GM10248 (cell line): Measurements from ENCODE around the gene GLIPR2.

Experiments
- CTCF ChIA-PET: fragments of 300-600 bp; sonication (Branson Sonifier 250); formaldehyde crosslinking; extraction: SDS; loops from one replicate; lab custom pipeline; 2021; ENCODE audit warnings: antibody characterized with exemption; lab: Yijun Ruan, JAX
- POLR2A ChIA-PET: fragments of 350-650 bp; sonication (Branson Sonifier 250); formaldehyde crosslinking; extraction: SDS; loops from one replicate; lab custom pipeline; 2020; ENCODE audit warnings: antibody characterized with exemption; lab: Yijun Ruan, JAX
- DNase-seq: peaks from one replicate; pipeline ENCODE4 v3.0.0; 2012; ENCODE audit errors: extremely low spot score
- TF ChIP-seq, protein P1 (sequence below): IDR thresholded peaks from 2 replicates; pipeline ENCODE4 v1.5.1; 2012; ENCODE audit warnings: mild to moderate bottlenecking, low read depth; ENCODE audit errors: extremely low read depth, missing control alignments, control extremely low read depth

GLIPR2 gene

DNA sequence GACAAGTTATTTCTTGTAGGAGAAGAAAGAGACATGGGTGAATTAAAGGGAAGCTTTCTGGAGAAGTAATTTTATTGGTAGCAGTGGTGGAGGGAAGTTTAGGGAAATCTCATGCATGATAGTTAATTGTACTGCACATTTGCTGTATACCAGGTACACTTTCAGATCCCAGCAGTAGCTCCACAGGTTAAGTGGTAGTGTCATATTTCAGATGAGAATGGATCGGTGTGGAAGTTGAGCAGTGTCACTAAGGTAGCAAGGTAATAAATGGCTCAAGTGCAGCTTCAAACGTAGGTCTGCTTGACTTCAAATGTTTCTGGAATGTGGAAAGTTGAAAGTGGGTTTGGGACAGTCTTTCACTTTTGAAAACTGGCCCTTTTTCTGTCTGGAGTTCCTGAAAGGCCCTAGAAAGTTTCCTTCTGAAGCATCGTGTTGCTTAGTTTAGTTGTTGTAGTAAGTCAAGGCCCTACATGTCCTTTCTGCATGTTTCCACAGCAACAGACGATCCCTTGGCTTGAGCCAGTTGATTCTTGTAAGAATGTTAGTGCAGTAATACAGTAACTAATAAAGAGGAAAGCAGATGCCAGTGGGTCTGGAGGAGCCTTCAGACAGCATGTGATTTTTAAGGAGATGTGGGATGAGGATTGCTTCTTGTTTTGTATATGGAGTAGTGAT is 57.9 kb downstream of the GLIPR2 start:
- DNase-seq, result no peak
- TF ChIP-seq, protein P1, sequence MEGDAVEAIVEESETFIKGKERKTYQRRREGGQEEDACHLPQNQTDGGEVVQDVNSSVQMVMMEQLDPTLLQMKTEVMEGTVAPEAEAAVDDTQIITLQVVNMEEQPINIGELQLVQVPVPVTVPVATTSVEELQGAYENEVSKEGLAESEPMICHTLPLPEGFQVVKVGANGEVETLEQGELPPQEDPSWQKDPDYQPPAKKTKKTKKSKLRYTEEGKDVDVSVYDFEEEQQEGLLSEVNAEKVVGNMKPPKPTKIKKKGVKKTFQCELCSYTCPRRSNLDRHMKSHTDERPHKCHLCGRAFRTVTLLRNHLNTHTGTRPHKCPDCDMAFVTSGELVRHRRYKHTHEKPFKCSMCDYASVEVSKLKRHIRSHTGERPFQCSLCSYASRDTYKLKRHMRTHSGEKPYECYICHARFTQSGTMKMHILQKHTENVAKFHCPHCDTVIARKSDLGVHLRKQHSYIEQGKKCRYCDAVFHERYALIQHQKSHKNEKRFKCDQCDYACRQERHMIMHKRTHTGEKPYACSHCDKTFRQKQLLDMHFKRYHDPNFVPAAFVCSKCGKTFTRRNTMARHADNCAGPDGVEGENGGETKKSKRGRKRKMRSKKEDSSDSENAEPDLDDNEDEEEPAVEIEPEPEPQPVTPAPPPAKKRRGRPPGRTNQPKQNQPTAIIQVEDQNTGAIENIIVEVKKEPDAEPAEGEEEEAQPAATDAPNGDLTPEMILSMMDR, result no peak
- CTCF ChIA-PET, result interaction anchor here (1.4 to 5.5 kb wide), 2 partner anchors 8 to 91 kb away, joined by 3 to 37 read pairs; no protein-coding TSS in a partner anchor
- POLR2A ChIA-PET, result interaction anchor here (0.9 kb wide), 1 partner anchor 8 kb away, joined by 4 read pairs; no protein-coding TSS in a partner anchor

DNA sequence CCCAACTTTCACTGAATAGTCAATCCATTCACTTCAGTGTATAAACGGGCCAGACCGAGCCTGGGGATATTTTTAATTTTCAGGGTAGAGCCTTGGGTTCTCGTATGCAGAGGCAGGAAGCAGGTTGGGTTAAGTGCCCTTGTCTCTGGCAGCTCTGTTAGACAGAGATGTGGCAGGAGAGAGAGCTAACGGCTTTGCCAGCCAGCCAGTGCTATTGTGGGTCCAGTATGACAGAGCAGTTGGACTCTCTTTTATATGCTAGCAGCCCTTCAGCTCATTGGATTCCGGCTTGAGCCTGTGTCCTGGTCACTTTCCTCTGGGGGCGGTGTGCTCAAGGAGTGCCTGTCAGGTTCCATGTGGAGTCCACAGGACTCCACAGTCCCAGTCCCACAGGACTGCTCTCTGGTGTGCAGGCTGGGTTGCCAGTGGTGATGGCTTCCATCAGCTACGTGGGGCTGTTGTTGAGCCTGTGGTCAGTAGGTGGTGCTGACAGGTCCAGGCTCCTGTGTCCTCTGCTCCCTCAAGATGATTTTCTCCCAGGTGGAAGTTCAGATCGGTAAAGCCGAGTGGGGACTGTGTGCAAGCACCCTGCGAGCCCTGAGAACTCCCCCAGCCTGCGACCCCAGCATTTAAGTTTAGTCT is 68.5 kb downstream of the GLIPR2 start:
- TF ChIP-seq, protein P1, result peak; percentile 11
- no peak for DNase-seq
- ChIA-PET CTCF (interaction anchor here (1.6 to 5.4 kb wide), 3 partner anchors 13 to 39 kb away, joined by 4 to 37 read pairs (median 6); partner anchors contain the start of gene CLTA), POLR2A (interaction anchor here (2.1 kb wide), 1 partner anchor 15 kb away, joined by 8 read pairs; the partner anchor contains the start of gene CLTA)

DNA sequence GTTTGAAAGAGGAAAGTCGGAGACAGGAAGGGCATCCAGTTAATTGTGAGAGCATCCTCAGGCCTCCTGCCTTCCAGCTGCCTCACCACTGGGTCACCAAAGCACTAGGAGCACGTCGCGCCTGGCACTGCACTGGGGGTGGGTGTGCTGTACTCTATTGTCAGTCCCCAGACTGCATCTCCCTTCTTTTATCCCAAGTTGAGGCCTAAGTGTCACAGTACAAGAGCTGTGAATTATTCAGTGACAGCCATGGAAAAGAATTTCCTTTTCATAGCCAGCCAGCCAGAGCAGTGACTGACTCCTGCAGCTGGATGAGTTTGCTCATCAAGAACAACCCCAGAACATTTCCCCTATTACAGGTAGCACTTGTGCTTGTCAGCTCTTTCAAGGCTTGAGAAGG is 70.5 kb downstream of the GLIPR2 start:
- DNase-seq, result no peak
- POLR2A ChIA-PET, result interaction anchor here (0.6 to 2.1 kb wide), 3 partner anchors 8 to 17 kb away, joined by 3 to 9 read pairs (median 8); partner anchors contain the start of gene CLTA
- TF ChIP-seq, protein P1, result no peak
- CTCF ChIA-PET, result interaction anchor here (0.7 to 1.6 kb wide), 4 partner anchors 16 to 304 kb away, joined by 3 to 5 read pairs (median 3); partner anchors contain the start of gene CLTA

DNA sequence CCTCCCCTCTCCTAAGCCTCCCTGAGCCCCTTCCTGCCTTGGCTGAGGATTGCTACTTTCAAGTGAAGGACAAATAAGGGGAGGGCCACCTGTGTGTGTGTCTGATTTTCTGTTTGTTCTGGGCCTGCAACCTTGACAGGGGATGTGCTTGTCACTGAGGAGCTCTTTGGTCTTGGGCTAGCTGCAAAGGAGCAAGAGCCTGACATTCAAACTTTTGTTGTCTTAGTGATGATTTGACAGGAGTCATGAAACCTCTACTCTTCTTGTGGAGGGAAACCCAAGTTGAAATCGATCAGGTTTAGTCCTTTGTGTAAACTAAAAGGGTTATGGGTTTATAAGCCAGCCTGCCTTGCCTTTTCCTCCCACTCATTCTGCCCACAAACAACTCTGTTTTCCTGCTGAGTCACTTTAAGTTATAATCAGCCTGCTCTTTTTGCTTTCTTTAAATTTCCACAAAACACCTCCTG is 71.0 kb downstream of the GLIPR2 start:
- TF ChIP-seq, protein P1, result no peak
- DNase-seq, result no peak
- ChIA-PET POLR2A (interaction anchor here (0.8 to 2.1 kb wide), 2 partner anchors 9 to 17 kb away, joined by 8 to 9 read pairs; partner anchors contain the start of gene CLTA), CTCF (interaction anchor here (0.7 to 1.6 kb wide), 4 partner anchors 17 to 304 kb away, joined by 3 to 5 read pairs (median 3); partner anchors contain the start of gene CLTA)

- CTCF ChIA-PET, result interaction anchor here (2.5 kb wide), 1 partner anchor 13 kb away, joined by 7 read pairs; no protein-coding TSS in a partner anchor
- TF ChIP-seq, protein P1, result no peak
- DNase-seq, result no peak
- POLR2A ChIA-PET, result no interaction called here
These were observed 72.2 kb downstream of the GLIPR2 start for GRCh38 chr9:36208521-36209253.

DNA sequence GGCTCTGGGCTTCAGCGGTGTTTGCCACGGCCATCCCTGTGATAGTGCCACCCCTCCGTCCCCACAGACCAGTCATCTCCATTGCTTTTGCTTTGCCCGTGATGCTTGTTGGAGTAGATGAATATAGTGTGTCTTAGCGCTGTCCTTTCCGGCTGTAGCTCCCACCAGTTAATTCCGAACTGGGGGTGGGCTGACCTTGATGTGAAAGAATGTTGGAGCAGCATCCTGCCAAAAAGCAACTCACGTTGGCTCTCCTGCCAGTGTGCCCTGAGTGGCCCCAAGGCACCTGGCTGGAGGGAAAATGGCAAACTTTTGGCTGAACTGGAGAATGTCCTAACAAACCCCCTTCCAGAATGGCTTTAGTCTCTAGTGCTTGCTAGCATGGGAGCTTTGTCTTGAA is 74.2 kb downstream of the GLIPR2 start:
- no peak for DNase-seq
- CTCF ChIA-PET, result interaction anchor here (1.1 to 2.5 kb wide), 7 partner anchors 9 to 109 kb away, joined by 3 to 7 read pairs (median 4); partner anchors contain the start of gene CLTA
- TF ChIP-seq, protein P1, result no peak
- POLR2A ChIA-PET, result no interaction called here
